ENCODE data around the gene DNMT3L.
"Not testable (repeated sequence)": the region's sequence is repeated elsewhere in the genome, so short reads cannot be mapped to it uniquely, and the experiment has no call there.

DNMT3L gene

GRCh38 chr21:44304011-44304616 is 42.4 kb upstream of the DNMT3L start:
- Histone ChIP-seq H3K36me3 (ENCODE audit: control insufficient read depth, insufficient read depth, low read length) (peaks cover 21% of the 10 kb centered on the region), H3K4me3 (replicated peaks; ENCODE audit: low read depth, low read length) (no peak overlapping the region), H3K27me3 (replicated peaks; ENCODE audit: control insufficient read depth, insufficient read depth, low read length) (no peaks in the 10 kb centered on the region)
- TF ChIP-seq, protein P1, sequence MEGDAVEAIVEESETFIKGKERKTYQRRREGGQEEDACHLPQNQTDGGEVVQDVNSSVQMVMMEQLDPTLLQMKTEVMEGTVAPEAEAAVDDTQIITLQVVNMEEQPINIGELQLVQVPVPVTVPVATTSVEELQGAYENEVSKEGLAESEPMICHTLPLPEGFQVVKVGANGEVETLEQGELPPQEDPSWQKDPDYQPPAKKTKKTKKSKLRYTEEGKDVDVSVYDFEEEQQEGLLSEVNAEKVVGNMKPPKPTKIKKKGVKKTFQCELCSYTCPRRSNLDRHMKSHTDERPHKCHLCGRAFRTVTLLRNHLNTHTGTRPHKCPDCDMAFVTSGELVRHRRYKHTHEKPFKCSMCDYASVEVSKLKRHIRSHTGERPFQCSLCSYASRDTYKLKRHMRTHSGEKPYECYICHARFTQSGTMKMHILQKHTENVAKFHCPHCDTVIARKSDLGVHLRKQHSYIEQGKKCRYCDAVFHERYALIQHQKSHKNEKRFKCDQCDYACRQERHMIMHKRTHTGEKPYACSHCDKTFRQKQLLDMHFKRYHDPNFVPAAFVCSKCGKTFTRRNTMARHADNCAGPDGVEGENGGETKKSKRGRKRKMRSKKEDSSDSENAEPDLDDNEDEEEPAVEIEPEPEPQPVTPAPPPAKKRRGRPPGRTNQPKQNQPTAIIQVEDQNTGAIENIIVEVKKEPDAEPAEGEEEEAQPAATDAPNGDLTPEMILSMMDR (IDR thresholded peaks at IDR 0.05; ENCODE audit: insufficient read depth, low read length, poor library complexity, severe bottlenecking) = no peak
- no peak for DNase-seq (ENCODE audit: extremely low read depth, insufficient read length)

GRCh38 chr21:44303490-44303981 is 41.8 kb upstream of the DNMT3L start:
- Histone ChIP-seq H3K27me3 (replicated peaks; ENCODE audit: control insufficient read depth, insufficient read depth, low read length) (no peaks in the 10 kb centered on the region), H3K36me3 (ENCODE audit: control insufficient read depth, insufficient read depth, low read length) (peaks cover 18% of the 10 kb centered on the region), H3K4me3 (replicated peaks; ENCODE audit: low read depth, low read length) (no peak overlapping the region)
- TF ChIP-seq, protein P1 (IDR thresholded peaks at IDR 0.05; ENCODE audit: insufficient read depth, low read length, poor library complexity, severe bottlenecking) = no peak
- no peak for DNase-seq (ENCODE audit: extremely low read depth, insufficient read length)

GRCh38 chr21:44302573-44303401 is 41.1 kb upstream of the DNMT3L start:
- Histone ChIP-seq H3K4me3 (replicated peaks; ENCODE audit: low read depth, low read length) (peak overlapping the region; percentile 4), H3K36me3 (ENCODE audit: control insufficient read depth, insufficient read depth, low read length) (peaks cover 18% of the 10 kb centered on the region)
- DNase-seq (ENCODE audit: extremely low read depth, insufficient read length); H3K27me3 ChIP-seq (replicated peaks; ENCODE audit: control insufficient read depth, insufficient read depth, low read length): not testable (repeated sequence)
- TF ChIP-seq, protein P1 (IDR thresholded peaks at IDR 0.05; ENCODE audit: insufficient read depth, low read length, poor library complexity, severe bottlenecking) = peak; percentile 45

DNA sequence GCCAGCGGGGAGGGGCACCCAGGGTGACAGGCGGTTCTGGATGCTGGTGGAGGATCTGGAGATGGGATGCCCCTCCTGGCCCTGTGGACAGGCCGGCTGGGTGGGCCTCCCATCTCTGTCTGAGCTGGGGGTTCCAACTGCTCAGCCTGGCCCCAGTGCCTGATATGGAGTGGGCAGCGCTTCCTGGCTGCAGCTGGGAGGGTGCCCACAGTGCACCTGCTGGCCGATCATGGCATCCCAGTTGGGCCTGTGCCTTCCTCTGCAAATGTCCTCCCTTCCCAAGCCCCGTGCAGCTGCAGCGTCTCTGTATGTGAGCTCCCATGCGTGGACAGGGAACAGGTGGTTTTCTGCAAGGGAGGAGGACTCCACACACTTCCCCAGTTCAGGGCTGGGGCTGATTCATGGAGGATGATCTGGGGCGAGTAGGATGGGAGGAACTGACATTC is 40.3 kb upstream of the DNMT3L start:
- peak overlapping the region; percentile 91 for H3K4me3 ChIP-seq (replicated peaks; ENCODE audit: low read depth, low read length)
- peaks cover 13% of the 10 kb centered on the region for H3K36me3 ChIP-seq (ENCODE audit: control insufficient read depth, insufficient read depth, low read length)
- TF ChIP-seq, protein P1 (IDR thresholded peaks at IDR 0.05; ENCODE audit: insufficient read depth, low read length, poor library complexity, severe bottlenecking) = no peak
- DNase-seq (ENCODE audit: extremely low read depth, insufficient read length) = no peak
- no peaks in the 10 kb centered on the region for H3K27me3 ChIP-seq (replicated peaks; ENCODE audit: control insufficient read depth, insufficient read depth, low read length)

DNA sequence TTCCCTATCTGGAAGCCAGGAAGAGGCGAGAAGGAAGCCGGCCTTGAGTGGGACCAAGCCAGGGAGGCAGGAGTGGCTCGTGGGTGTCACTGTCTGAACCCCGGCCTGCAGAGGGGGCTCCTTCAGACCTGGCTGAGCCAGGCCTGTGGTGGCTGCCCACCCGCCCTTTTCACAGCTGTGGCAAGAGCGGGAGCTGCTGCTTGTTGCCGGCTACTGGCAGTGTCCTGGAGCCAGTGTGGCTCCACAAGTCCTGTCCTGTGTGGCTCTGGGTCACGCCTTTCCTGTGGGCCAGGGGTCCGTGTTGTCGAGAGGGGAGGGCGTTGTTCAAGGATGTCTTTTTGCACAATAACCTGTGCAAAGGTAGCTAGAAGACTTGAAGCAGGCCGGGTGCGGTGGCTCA is 39.4 kb upstream of the DNMT3L start:
- Histone ChIP-seq H3K27me3 (replicated peaks; ENCODE audit: control insufficient read depth, insufficient read depth, low read length) (no peaks in the 10 kb centered on the region), H3K36me3 (ENCODE audit: control insufficient read depth, insufficient read depth, low read length) (peaks cover 7% of the 10 kb centered on the region), H3K4me3 (replicated peaks; ENCODE audit: low read depth, low read length) (peak overlapping the region; percentile 91)
- TF ChIP-seq, protein P1 (IDR thresholded peaks at IDR 0.05; ENCODE audit: insufficient read depth, low read length, poor library complexity, severe bottlenecking) = peak; percentile 4
- no peak for DNase-seq (ENCODE audit: extremely low read depth, insufficient read length)

All from GM06990 (cell line).